NT2/D1 (cell line): ENCODE measurements around the gene OR5J2.

Experiments used
- SUZ12 ChIP-seq: IDR thresholded peaks from 2 replicates; pipeline ENCODE4 v1.6.1; 2011; ENCODE audit not compliant: insufficient read length, insufficient read depth; ENCODE audit errors: extremely low read depth
- YY1 ChIP-seq: IDR thresholded peaks from 2 replicates; pipeline ENCODE4 v1.6.1; 2011; ENCODE audit not compliant: insufficient read length, insufficient read depth

DNA sequence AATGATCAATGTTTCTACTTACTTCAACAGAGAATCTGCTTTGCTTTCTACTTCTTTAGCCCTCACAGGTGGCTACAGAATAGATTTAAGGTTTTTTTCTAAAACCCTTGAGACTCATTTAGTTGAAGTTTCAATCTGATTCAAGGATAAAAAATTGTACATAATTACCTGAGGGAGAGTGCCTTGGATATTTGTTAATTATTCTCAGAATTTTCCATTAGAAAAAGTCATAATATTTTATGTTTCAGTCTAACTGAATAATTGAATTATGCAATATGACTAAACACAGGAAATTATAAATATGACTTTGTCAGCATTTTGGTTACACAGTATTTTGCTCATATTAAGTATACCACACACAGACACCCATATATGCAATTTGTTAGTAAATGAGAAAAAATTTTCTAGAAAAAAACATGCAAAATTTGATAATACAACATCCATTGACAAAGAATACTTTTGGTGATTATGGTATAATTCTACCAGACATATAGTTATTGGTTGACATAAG is 36.2 kb upstream of the OR5J2 start, which contains the start of gene OR8J3:
- no peak for TF ChIP-seq YY1
- no peak for TF ChIP-seq SUZ12
